ENCODE data around the gene HEXB.

GRCh38 chr5:74653991-74654390 is 31.0 kb upstream of the HEXB start:
- TF ChIP-seq CTCF (IDR thresholded peaks at IDR 0.05; ENCODE audit: low read length), result no peak
- TF ChIP-seq EZH2 (IDR thresholded peaks at IDR 0.05; ENCODE audit: borderline replicate concordance, low read length), result no peak

Measured in OCI-LY1 (cell line).